ENCODE data around the gene WASF2.
"Not testable (repeated sequence)": the region's sequence is repeated elsewhere in the genome, so short reads cannot be mapped to it uniquely, and the experiment has no call there.

The WASF2 gene, protein sequence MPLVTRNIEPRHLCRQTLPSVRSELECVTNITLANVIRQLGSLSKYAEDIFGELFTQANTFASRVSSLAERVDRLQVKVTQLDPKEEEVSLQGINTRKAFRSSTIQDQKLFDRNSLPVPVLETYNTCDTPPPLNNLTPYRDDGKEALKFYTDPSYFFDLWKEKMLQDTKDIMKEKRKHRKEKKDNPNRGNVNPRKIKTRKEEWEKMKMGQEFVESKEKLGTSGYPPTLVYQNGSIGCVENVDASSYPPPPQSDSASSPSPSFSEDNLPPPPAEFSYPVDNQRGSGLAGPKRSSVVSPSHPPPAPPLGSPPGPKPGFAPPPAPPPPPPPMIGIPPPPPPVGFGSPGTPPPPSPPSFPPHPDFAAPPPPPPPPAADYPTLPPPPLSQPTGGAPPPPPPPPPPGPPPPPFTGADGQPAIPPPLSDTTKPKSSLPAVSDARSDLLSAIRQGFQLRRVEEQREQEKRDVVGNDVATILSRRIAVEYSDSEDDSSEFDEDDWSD

DNA sequence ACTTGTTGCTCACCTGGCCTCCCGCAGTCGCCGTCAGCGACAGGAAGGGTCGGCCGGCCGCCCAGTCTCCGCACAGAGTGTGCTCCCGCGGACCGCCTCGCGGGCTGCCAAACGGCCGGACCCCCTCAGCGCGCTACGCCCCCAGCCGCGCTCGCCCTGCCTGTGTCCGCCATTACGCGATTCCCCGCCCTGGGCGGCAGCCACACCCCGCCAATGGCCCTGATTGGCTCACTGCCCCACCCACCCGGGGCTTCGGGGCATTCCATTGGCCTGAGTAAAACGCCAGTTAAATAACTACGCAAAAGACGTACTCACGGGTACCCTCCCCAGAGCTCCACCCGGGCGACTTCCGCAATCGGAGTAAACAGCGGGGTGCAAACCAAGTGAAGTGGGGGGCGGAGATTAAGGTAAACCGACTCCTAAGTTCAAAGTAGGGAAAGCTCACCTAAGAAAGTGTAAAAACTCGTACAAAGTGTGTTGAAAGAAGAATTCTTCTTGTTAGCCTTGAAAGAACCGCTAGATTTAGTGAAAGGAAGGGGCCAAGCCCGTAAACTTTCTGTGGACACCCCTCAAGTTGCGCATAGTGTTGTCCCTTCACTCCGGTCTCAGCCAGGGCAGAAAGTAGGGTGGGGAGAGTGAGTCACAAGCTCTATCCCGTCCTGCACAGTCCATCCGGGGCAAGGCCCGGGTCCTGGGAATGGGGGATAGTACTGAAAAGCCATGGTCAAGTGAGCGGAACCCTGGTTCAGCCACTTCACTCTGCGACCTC, at the start of gene WASF2:
Gene WASF2 (minus strand): TSS at position 195 of the 769 bp plus-strand sequence. CDS start 61,277 bp downstream, outside the sequence.
- DNase-seq (ENCODE audit: low read depth, low spot score): peak; percentile 95

GRCh38 chr1:27538793-27539192, 48.8 kb upstream of the WASF2 start:
- DNase-seq (ENCODE audit: low read depth, low spot score): no peak

DNA sequence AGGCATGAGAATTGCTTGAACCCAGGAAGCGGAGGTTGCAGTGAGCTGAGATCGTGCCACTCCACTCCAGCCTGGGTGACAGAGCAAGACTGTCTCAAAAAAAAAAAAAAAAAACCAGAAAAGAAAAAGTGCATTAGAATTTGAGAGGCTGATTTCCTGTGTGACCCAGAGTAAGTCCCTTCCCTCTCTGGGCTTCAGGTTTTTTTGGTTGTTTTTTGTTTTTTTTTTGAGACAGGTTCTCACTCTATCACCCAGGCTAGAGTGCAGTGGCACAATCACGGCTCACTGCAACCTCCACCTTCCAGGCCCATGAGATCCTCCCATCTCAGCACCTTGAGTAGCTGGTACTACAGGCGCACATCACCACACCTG, 48.3 kb upstream of the WASF2 start:
- DNase-seq (ENCODE audit: low read depth, low spot score): not testable (repeated sequence)

- DNase-seq (ENCODE audit: low read depth, low spot score): peak; percentile 64
These were observed 46.8 kb upstream of the WASF2 start for GRCh38 chr1:27536767-27537166.

- no peak for DNase-seq (ENCODE audit: low read depth, low spot score)
These were observed 46.2 kb upstream of the WASF2 start for GRCh38 chr1:27536010-27536757.

DNA sequence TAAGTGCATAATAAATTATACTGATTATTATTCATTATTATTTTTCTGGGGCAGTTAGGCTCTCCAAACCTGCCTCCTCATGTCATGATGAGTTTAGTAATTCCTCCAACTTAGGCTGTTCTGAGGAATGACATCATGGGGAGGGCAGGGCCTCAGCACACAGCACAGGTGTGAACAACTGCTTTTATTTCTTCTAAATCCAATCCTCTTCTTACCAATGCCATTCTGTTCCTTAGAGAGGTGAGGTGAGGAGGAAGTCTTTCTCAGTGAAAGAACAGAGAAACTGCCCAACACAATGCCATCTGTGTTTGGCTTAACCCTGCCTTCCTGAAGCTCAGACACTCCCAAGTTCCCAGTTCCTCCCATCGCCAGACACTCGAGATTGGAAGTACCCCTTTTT, 45.4 kb upstream of the WASF2 start:
- no peak for DNase-seq (ENCODE audit: low read depth, low spot score)

DNA sequence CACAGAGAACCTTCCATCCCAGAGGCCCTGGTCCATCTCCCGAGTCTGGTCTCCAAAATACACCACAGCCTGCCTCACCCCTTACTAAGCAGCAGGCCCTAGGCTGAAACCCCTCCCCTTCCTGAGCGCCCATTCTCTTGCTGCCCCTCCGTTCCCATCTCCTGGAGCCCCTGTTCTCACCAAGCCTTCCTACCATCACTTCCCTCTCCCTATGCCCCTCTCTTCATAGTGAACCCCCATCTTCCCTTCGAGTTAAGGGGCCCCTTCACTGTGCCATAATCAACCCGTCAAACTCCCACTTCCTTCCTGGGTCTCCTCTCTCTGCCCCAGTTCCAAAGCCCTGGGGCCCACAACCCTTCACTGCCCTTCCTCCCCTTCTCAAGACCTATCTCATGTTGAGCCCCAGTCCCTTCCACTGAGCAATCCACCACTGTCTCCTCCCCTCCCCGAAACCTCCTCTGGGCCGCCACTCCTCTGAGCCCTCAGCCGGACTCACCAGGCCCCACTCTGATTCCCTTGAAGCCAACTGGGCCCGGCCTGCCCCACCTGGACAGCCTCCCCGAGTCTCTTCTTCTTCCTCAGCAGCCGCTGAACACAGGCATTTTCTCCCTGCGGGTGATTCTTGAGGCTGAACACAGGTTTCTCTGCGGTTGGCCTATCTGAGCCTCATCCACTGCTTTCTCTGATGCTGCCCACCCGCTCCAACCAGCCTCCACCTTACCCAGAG, 42.2 kb upstream of the WASF2 start:
- no peak for DNase-seq (ENCODE audit: low read depth, low spot score)

GRCh38 chr1:27530192-27530591, 40.2 kb upstream of the WASF2 start:
- DNase-seq (ENCODE audit: low read depth, low spot score): no peak

GRCh38 chr1:27529704-27530018, 39.7 kb upstream of the WASF2 start:
- no peak for DNase-seq (ENCODE audit: low read depth, low spot score)

GRCh38 chr1:27528818-27529703, 39.1 kb upstream of the WASF2 start:
- no peak for DNase-seq (ENCODE audit: low read depth, low spot score)

DNA sequence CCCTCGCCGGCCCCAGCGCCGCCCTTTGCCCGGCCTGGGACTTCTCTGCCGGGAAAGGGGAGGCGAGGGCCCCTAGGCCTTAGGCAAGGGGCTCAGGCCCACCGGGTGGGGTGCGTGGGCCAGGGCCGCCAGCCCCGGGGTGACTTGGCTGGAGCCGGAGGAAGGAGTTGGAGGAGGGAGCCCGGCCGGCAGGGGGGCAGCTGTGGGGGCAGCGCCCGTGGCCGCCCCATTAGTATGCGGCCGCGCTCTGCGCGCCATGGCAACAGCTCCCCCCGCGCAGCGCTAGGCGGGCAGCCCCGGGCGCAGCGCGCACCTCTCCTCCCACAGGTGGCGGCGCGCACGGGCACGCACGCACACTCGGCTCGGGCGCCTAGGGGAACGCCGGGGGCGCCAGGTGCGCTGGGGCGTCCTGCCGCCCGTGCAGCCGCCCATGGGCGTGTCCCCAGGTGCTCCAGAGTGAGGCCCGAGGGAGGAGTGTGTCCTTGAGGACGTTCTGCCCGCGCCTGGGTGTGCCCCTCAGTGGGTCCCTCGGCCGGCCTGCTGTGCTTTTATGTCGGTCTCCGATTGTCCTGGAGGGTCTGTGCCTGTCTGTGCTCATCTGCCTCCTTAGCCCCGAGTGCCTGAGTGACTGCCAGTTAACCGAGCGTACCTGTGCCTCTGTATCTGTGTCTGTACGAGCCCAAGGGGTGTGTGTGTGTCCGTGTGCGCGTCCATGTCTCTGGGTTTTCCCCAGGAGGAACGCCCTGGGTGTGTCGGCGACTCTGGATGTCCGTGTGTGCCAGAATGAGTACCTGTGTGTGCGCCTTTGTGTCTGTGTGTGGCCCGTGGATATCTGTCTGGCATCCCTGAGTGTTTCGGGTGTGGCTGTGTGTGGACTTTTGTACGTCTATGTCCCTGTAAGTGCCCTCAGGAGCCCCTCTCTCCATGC, 38.2 kb upstream of the WASF2 start:
- no peak for DNase-seq (ENCODE audit: low read depth, low spot score)

GRCh38 chr1:27527223-27527889, 37.4 kb upstream of the WASF2 start:
- DNase-seq (ENCODE audit: low read depth, low spot score): no peak

- no peak for DNase-seq (ENCODE audit: low read depth, low spot score)
These were observed 36.7 kb upstream of the WASF2 start for GRCh38 chr1:27526569-27527222.

GRCh38 chr1:27525296-27526272, 35.6 kb upstream of the WASF2 start:
- no peak for DNase-seq (ENCODE audit: low read depth, low spot score)

- DNase-seq (ENCODE audit: low read depth, low spot score): no peak
These were observed 33.5 kb upstream of the WASF2 start for GRCh38 chr1:27523337-27524020.
